ENCODE measurements around the gene HGFAC.

Gene HGFAC

GRCh38 chr4:3464349-3464905, 22.7 kb downstream of the HGFAC start:
- ATAC-seq = no peak

- no peak for ATAC-seq
These were observed 23.3 kb downstream of the HGFAC start for GRCh38 chr4:3464911-3465697.

- ATAC-seq = no peak
These were observed 24.2 kb downstream of the HGFAC start for GRCh38 chr4:3465698-3466671.

GRCh38 chr4:3466691-3467600, 25.2 kb downstream of the HGFAC start:
- no peak for ATAC-seq

GRCh38 chr4:3467601-3468031, 25.8 kb downstream of the HGFAC start:
- no peak for ATAC-seq

GRCh38 chr4:3468154-3468553, 26.4 kb downstream of the HGFAC start:
- no peak for ATAC-seq

- no peak for ATAC-seq
These were observed 27.0 kb downstream of the HGFAC start for GRCh38 chr4:3468804-3469203.

- no peak for ATAC-seq
These were observed 27.8 kb downstream of the HGFAC start for GRCh38 chr4:3469386-3470243.

- ATAC-seq = no peak
These were observed 28.7 kb downstream of the HGFAC start for GRCh38 chr4:3470244-3471097.

GRCh38 chr4:3471098-3471760, 29.5 kb downstream of the HGFAC start:
- ATAC-seq = no peak

- no peak for ATAC-seq
These were observed 30.1 kb downstream of the HGFAC start for GRCh38 chr4:3471886-3472285.

GRCh38 chr4:3472411-3473141, 30.8 kb downstream of the HGFAC start:
- ATAC-seq = no peak

GRCh38 chr4:3473181-3473950, 31.6 kb downstream of the HGFAC start:
- no peak for ATAC-seq

GRCh38 chr4:3473996-3474765, 32.4 kb downstream of the HGFAC start:
- no peak for ATAC-seq

- ATAC-seq = no peak
These were observed 33.4 kb downstream of the HGFAC start for GRCh38 chr4:3475041-3475712.

GRCh38 chr4:3475713-3476260, 34.0 kb downstream of the HGFAC start:
- no peak for ATAC-seq
